Endothelial cell of umbilical vein (primary cell): Measurements from ENCODE around the gene ITSN2. TPM values are rescaled to one million over a fixed set of nuclear protein-coding genes. Genes with fewer than 3 reads are reported as not detected.

Experiments
- BruUV-seq: library from RNA; stranded (reverse); fragments of 400-500 nt; replicated peaks from 2 replicates; lab custom pipeline; 2021; lab: Mats Ljungman, UMichigan
- CTCF ChIA-PET: fragments of 300-600, 350-600 bp; sonication (Branson Sonifier 250); formaldehyde crosslinking; loops from one replicate; lab custom pipeline; 2021; ENCODE audit warnings: antibody characterized with exemption, inconsistent platforms; lab: Charles Lee
- POLR2A ChIA-PET: fragments of 300-600, 350-600 bp; sonication (Branson Sonifier 250); formaldehyde crosslinking; loops from one replicate; lab custom pipeline; 2021; ENCODE audit warnings: antibody characterized with exemption, inconsistent platforms; lab: Charles Lee
- DNase-seq: peaks from one replicate; pipeline ENCODE4 v3.0.0-alpha.2; 2011; ENCODE audit warnings: low read depth, low spot score
- FAIRE-seq: peaks from 2 replicates; lab custom pipeline; 2011; peaks lifted over from hg19 to GRCh38; lab: Jason Lieb, UNC
- H2AFZ ChIP-seq: 2 replicates; pipeline ENCODE4 v1.6.0; 2012; ENCODE audit warnings: low read depth, low read length, control low read depth, inconsistent platforms
- H3K27ac ChIP-seq: 2 replicates; pipeline ENCODE4 v1.5.1; 2011; ENCODE audit warnings: low read depth, mild to moderate bottlenecking, control low read depth, low read length, moderate library complexity; ENCODE audit not compliant: insufficient read depth
- H3K27me3 ChIP-seq, 2 experiments: 2 replicates each; pipeline versions ENCODE4 v1.6.0 to v1.6.1; 2011; ENCODE audit warnings: low read length in 2 of 2, mixed read lengths in 1 of 2; ENCODE audit not compliant: control insufficient read depth in 2 of 2, insufficient read depth in 2 of 2
- H3K36me3 ChIP-seq, 2 experiments: 2 replicates in 1 of 2; 3 replicates in 1 of 2; pipeline ENCODE4 v1.5.1; 2011; ENCODE audit warnings: low read length in 2 of 2, mild to moderate bottlenecking in 1 of 2, moderate library complexity in 1 of 2; ENCODE audit not compliant: control insufficient read depth in 2 of 2, insufficient read depth in 2 of 2; ENCODE audit errors: extremely low read depth in 1 of 2
- H3K4me1 ChIP-seq: 3 replicates; pipeline ENCODE4 v1.5.1; 2011; ENCODE audit warnings: mild to moderate bottlenecking, low read length; ENCODE audit not compliant: control insufficient read depth, insufficient read depth; ENCODE audit errors: extremely low read depth
- H3K4me2 ChIP-seq: 2 replicates; pipeline ENCODE4 v1.6.1; 2011; ENCODE audit warnings: low read length, control low read depth, mixed read lengths; ENCODE audit not compliant: insufficient read depth
- H3K4me3 ChIP-seq, 3 experiments: fragments of 200-600 bp in 1 of 3; sonication (generic), shearing (Covaris generic) in 1 of 3; replicated peaks in 1 of 3; 2 replicates each; pipeline ENCODE4 v1.5.1; 2011 to 2016; ENCODE audit warnings: control low read depth in 3 of 3, low read length in 3 of 3, mild to moderate bottlenecking in 2 of 3, inconsistent platforms in 1 of 3, low read depth in 1 of 3, moderate library complexity in 1 of 3; ENCODE audit not compliant: insufficient read depth in 1 of 3
- H3K79me2 ChIP-seq: 2 replicates; pipeline ENCODE4 v1.6.0; 2012; ENCODE audit warnings: low read length, inconsistent platforms; ENCODE audit not compliant: control insufficient read depth, insufficient read depth
- H3K9ac ChIP-seq: replicated peaks from 2 replicates; pipeline ENCODE3; 2011; ENCODE audit warnings: low read length, control low read depth; ENCODE audit not compliant: insufficient read depth; ENCODE audit errors: extremely low read depth
- H3K9me1 ChIP-seq: replicated peaks from 3 replicates; pipeline ENCODE4 v1.6.0; 2011; ENCODE audit warnings: mild to moderate bottlenecking, low read length; ENCODE audit not compliant: control insufficient read depth, insufficient read depth; ENCODE audit errors: extremely low read depth
- H3K9me3 ChIP-seq: replicated peaks from 2 replicates; pipeline ENCODE4 v1.5.1; 2012; ENCODE audit warnings: low read length, inconsistent platforms; ENCODE audit not compliant: control insufficient read depth, insufficient read depth
- H4K20me1 ChIP-seq: replicated peaks from 2 replicates; pipeline ENCODE3; 2011; ENCODE audit warnings: mild to moderate bottlenecking, low read length; ENCODE audit not compliant: control insufficient read depth, insufficient read depth; ENCODE audit errors: extremely low read depth
- EZH2 ChIP-seq: IDR thresholded peaks from 2 replicates; pipeline ENCODE4 v1.6.1; 2012; ENCODE audit warnings: borderline replicate concordance, low read depth, mild to moderate bottlenecking, moderate library complexity, low read length, inconsistent platforms; ENCODE audit not compliant: severe bottlenecking
- FOS ChIP-seq: IDR thresholded peaks from 2 replicates; pipeline ENCODE4 v1.6.1; 2011; ENCODE audit warnings: mild to moderate bottlenecking, low read length, moderate library complexity, borderline replicate concordance; ENCODE audit not compliant: insufficient read depth
- GATA2 ChIP-seq: IDR thresholded peaks from 2 replicates; pipeline ENCODE4 v1.7.0; 2011; ENCODE audit warnings: low read depth, mild to moderate bottlenecking, moderate library complexity, mixed read lengths, low read length; ENCODE audit not compliant: insufficient read length, insufficient read depth
- JUN ChIP-seq: IDR thresholded peaks from 2 replicates; pipeline ENCODE4 v1.6.1; 2011; ENCODE audit warnings: borderline replicate concordance, low read depth; ENCODE audit not compliant: insufficient read length, insufficient read depth
- MYC ChIP-seq: IDR thresholded peaks from one replicate; pipeline ENCODE4 v1.6.1; 2011; ENCODE audit warnings: mild to moderate bottlenecking, low read depth, low read length
- POLR2A ChIP-seq: IDR thresholded peaks from 2 replicates; pipeline ENCODE4 v1.6.1; 2012; ENCODE audit warnings: low read depth, mild to moderate bottlenecking, control low read depth, low read length
- dilution Hi-C: fragments of 300-500 bp; cut with MboI; formaldehyde crosslinking; loops from one replicate; pipeline ENCODE4 v1.15.0; 2019; ENCODE audit warnings: low sequenced_read_pairs; ENCODE audit not compliant: extremely low pct_ligation_motif_present
- intact Hi-C: fragments of 100-400 bp; cut with micrococcal nuclease; formaldehyde crosslinking; loops from one replicate; pipeline ENCODE4 v1.10.0; 2022
- polyA plus RNA-seq, 4 experiments: library from polyadenylated mRNA; depleted of rRNA in 3 of 4; stranded (reverse) in 3 of 4; unstranded in 1 of 4; fragments of >200 nt; gene quantifications; 2 replicates each; pipeline versions ENCODE4 v1.2.1 to v1.2.3, GENCODE V29; 2011 to 2012; ENCODE audit warnings: missing spikeins in 1 of 4
- total RNA-seq: library from RNA; stranded (reverse); gene quantifications from 2 replicates; pipeline ENCODE4 v1.2.3, GENCODE V29; 2021
- TF ChIP-seq, protein P1 (sequence below), 2 donors: IDR thresholded peaks; 1 replicate in 1 of 2; 2 replicates in 1 of 2; pipeline ENCODE4 v1.5.1; 2011; ENCODE audit warnings: low read length in 2 of 2, mild to moderate bottlenecking in 2 of 2, moderate library complexity in 2 of 2, control low read depth in 1 of 2, inconsistent platforms in 1 of 2, low read depth in 1 of 2; ENCODE audit not compliant: insufficient read depth in 1 of 2; ENCODE audit errors: extremely low read depth in 1 of 2

ITSN2 gene
- total and polyA plus RNA-seq, 2 donors (not counting 3 experiments of a cell fraction or from before 2014, with no cell fraction given) = 30.5 to 56.8 TPM

- Histone ChIP-seq H3K27me3 (no peaks in the 10 kb centered on the region), H2AFZ (no peak overlapping the region), H4K20me1 (no peaks in the 10 kb centered on the region), H3K4me3 (no peak overlapping the region), H3K4me2 (no peak overlapping the region), H3K9me1 (no peaks in the 10 kb centered on the region), H3K9ac (no peak overlapping the region), H3K79me2 (no peaks in the 10 kb centered on the region), H3K27ac (no peak overlapping the region), H3K9me3 (no peaks in the 10 kb centered on the region), H3K36me3 (peaks cover 14 to 18% of the 10 kb centered on the region in 2 experiments), H3K4me1 (no peaks in the 10 kb centered on the region)
- ChIA-PET CTCF (interaction anchor here (1.2 to 1.4 kb wide), 3 partner anchors 12 to 54 kb away, joined by 3 to 5 read pairs (median 3); no protein-coding TSS in a partner anchor), POLR2A (no interaction called here)
- FAIRE-seq (no peak), DNase-seq (peak; percentile 50)
- no TSS peak for BruUV-seq
- dilution Hi-C loops (no loop called here), intact Hi-C loops (no loop called here)
- TF ChIP-seq EZH2 = no peak
- no peak for TF ChIP-seq POLR2A
- no peak for TF ChIP-seq MYC
- no peak for TF ChIP-seq FOS
- TF ChIP-seq JUN = no peak
- TF ChIP-seq, protein P1, sequence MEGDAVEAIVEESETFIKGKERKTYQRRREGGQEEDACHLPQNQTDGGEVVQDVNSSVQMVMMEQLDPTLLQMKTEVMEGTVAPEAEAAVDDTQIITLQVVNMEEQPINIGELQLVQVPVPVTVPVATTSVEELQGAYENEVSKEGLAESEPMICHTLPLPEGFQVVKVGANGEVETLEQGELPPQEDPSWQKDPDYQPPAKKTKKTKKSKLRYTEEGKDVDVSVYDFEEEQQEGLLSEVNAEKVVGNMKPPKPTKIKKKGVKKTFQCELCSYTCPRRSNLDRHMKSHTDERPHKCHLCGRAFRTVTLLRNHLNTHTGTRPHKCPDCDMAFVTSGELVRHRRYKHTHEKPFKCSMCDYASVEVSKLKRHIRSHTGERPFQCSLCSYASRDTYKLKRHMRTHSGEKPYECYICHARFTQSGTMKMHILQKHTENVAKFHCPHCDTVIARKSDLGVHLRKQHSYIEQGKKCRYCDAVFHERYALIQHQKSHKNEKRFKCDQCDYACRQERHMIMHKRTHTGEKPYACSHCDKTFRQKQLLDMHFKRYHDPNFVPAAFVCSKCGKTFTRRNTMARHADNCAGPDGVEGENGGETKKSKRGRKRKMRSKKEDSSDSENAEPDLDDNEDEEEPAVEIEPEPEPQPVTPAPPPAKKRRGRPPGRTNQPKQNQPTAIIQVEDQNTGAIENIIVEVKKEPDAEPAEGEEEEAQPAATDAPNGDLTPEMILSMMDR (IDR thresholded peaks at IDR 0.05; ENCODE audit: extremely low read depth in 1 of 2, insufficient read depth in 1 of 2, low read depth in 1 of 2, low read length in 2 of 2) = no peak
- TF ChIP-seq GATA2 = no peak
These were observed 56.2 kb downstream of the ITSN2 start for GRCh38 chr2:24304098-24304497.
